AG04450 (cell line): ENCODE results near the gene TRIM28. TPM values are rescaled to one million over a fixed set of nuclear protein-coding genes. Genes with fewer than 3 reads are reported as not detected.
"Not testable (repeated sequence)": the region's sequence is repeated elsewhere in the genome, so short reads cannot be mapped to it uniquely, and the experiment has no call there.

Experiments
- CTCF ChIA-PET: fragments of 300-600, 350-600 bp; formaldehyde crosslinking; extraction: SDS; loops from one replicate; lab custom pipeline; 2022; ENCODE audit warnings: antibody characterized with exemption, inconsistent platforms; lab: Charles Lee
- POLR2A ChIA-PET: fragments of 350-600 bp; formaldehyde crosslinking; extraction: SDS; loops from one replicate; lab custom pipeline; 2021; ENCODE audit warnings: antibody characterized with exemption, inconsistent platforms; lab: Yijun Ruan, JAX
- DNase-seq: peaks from one replicate; pipeline ENCODE4 v3.0.0-alpha.2; 2011; ENCODE audit warnings: low read depth, low spot score
- H3K27ac ChIP-seq: one replicate; pipeline ENCODE4 v1.5.1; 2012; ENCODE audit warnings: low read depth, low read length, control low read depth
- H3K27me3 ChIP-seq: one replicate; pipeline ENCODE4 v1.6.0; 2012; ENCODE audit warnings: low read length; ENCODE audit not compliant: control insufficient read depth, insufficient read depth
- H3K4me3 ChIP-seq: 2 replicates; pipeline ENCODE4 v1.5.1; 2011; ENCODE audit warnings: mild to moderate bottlenecking, low read depth, low read length, control low read depth
- H3K9me3 ChIP-seq: 2 replicates; pipeline ENCODE4 v1.5.1; 2012; ENCODE audit warnings: low read length; ENCODE audit not compliant: control insufficient read depth, insufficient read depth
- polyA plus RNA-seq: library from polyadenylated mRNA; depleted of rRNA; stranded (reverse); fragments of >200 nt; gene quantifications from 2 replicates; pipeline ENCODE4 v1.2.3, GENCODE V29; 2011
- TF ChIP-seq, protein P1 (sequence below): IDR thresholded peaks from 2 replicates; pipeline ENCODE4 v1.5.1; 2011; ENCODE audit warnings: low read depth, low read length, control low read depth, inconsistent platforms

Gene TRIM28
- polyA plus RNA-seq, 1 experiment: 313 TPM

DNA sequence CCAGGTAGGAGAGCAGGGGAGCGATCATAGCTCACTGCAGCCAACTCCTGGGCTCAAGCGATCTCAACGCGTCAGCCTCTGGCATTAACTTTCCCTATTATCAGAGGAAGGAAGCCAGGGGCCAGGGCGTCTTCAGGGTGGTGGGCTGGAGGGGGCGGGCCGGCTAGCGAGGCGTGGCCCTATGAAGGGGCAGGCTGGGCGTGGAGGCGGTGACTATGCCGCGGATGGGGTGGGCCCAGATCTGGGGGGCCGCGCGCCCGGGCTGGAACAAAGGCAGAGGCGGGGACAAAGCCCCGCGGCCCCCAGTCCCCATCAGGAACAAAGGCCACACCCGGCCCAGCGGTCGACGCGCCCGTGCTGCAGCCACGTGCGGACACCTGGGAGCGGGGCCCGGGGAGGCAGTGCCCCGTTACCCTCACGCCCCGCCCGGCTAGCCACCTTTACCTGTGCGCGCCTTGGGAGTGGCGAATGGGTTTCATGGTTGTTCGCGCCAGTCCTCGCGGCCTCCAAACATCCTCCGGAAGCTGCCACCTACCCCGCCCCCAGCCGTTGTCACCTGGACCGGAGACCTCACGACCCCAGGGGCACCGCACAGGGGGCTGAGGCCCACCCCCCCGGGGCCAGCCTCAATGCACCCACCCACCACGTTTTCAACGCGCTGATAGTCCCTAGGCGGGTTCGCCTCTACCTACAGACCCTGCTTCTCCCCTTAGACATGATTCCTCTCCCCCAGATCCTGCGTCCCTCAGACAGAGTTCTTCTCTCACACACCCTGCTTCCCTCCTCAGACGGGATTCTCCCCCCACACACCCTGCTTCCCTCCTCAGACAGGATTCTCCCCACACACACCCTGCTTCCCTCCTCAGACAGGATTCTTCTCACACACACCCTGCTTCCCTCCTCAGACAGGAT is 5.4 kb upstream of the TRIM28 start:
- Histone ChIP-seq H3K4me3 (peak overlapping the region; percentile 31; the same call in 1 of the 2 replicates), H3K27ac (no peak overlapping the region), H3K27me3 (peaks cover 27% of the 10 kb centered on the region), H3K9me3 (no peaks in the 10 kb centered on the region; the same call in 1 of the 2 replicates)
- DNase-seq: no peak
- ChIA-PET CTCF (interaction anchor here (0.7 to 1.0 kb wide), 2 partner anchors 19 to 47 kb away, joined by 4 to 5 read pairs; partner anchors contain the start of gene ZBTB45), POLR2A (no interaction called here)
- TF ChIP-seq, protein P1, sequence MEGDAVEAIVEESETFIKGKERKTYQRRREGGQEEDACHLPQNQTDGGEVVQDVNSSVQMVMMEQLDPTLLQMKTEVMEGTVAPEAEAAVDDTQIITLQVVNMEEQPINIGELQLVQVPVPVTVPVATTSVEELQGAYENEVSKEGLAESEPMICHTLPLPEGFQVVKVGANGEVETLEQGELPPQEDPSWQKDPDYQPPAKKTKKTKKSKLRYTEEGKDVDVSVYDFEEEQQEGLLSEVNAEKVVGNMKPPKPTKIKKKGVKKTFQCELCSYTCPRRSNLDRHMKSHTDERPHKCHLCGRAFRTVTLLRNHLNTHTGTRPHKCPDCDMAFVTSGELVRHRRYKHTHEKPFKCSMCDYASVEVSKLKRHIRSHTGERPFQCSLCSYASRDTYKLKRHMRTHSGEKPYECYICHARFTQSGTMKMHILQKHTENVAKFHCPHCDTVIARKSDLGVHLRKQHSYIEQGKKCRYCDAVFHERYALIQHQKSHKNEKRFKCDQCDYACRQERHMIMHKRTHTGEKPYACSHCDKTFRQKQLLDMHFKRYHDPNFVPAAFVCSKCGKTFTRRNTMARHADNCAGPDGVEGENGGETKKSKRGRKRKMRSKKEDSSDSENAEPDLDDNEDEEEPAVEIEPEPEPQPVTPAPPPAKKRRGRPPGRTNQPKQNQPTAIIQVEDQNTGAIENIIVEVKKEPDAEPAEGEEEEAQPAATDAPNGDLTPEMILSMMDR: no peak

DNA sequence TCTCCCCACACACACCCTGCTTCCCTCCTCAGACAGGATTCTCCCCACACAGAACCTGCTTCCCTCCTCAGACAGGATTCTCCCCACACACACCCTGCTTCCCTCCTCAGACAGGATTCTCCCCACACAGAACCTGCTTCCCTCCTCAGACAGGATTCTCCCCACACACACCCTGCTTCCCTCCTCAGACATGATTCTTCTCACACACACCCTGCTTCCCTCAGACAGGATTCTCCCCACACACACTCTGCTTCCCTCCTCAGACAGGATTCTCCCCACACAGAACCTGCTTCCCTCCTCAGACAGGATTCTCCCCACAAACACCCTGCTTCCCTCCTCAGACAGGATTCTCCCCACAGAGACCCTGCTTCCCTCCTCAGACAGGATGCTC is 4.7 kb upstream of the TRIM28 start:
- H3K4me3 ChIP-seq, CTCF ChIA-PET, H3K9me3 ChIP-seq, H3K27ac ChIP-seq, DNase-seq, POLR2A ChIA-PET: not testable (repeated sequence)
- H3K27me3 ChIP-seq: peaks cover 25% of the 10 kb centered on the region

DNA sequence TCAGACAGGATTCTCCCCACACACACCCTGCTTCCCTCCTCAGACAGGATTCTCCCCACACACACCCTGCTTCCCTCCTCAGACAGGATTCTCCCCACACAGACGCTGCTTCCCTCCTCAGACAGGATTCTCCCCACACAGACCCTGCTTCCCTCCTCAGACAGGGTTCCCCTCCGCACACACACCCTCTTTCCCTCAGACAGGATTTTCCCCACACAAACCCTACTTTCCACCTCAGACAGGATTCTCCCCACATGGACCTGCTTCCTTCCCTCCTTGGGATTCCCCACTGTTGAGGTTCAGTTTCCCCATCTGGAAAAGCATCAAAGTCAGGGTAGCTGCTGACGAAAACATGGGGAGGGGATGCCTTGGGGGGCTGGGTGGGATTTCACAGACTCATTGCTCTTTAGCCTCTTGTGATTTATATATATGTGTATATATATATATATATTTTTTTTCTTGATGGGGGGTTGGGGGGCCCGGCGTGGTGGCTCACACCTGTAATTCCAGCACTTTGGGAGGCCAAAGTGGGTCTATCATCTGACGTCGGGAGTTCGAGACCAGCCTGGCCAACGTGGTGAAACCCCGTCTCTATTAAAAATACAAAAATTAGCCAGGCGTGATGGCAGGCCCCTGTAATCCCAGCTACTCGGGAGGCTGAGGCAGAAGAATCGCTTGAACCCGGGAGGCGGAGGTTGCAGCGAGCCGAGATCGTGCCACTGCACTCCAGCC is 1.1 kb upstream of the TRIM28 start:
- Histone ChIP-seq H3K4me3 (peak overlapping the region; percentile 38; the same call in 1 of the 2 replicates), H3K27ac (peak overlapping the region; percentile 97), H3K27me3 (peaks cover 18% of the 10 kb centered on the region)
- H3K9me3 ChIP-seq, DNase-seq: not testable (repeated sequence)
- CTCF ChIA-PET: interaction anchor here (1.1 to 1.4 kb wide), 3 partner anchors 23 to 38 kb away, joined by 3 to 5 read pairs (median 3); partner anchors contain the start of gene ZBTB45
- POLR2A ChIA-PET: interaction anchor here (1.0 to 3.2 kb wide), 4 partner anchors 11 to 91 kb away, joined by 4 to 54 read pairs (median 34); partner anchors contain the start of genes CHMP2A, UBE2M, ZBTB45 and ZNF324B

DNA sequence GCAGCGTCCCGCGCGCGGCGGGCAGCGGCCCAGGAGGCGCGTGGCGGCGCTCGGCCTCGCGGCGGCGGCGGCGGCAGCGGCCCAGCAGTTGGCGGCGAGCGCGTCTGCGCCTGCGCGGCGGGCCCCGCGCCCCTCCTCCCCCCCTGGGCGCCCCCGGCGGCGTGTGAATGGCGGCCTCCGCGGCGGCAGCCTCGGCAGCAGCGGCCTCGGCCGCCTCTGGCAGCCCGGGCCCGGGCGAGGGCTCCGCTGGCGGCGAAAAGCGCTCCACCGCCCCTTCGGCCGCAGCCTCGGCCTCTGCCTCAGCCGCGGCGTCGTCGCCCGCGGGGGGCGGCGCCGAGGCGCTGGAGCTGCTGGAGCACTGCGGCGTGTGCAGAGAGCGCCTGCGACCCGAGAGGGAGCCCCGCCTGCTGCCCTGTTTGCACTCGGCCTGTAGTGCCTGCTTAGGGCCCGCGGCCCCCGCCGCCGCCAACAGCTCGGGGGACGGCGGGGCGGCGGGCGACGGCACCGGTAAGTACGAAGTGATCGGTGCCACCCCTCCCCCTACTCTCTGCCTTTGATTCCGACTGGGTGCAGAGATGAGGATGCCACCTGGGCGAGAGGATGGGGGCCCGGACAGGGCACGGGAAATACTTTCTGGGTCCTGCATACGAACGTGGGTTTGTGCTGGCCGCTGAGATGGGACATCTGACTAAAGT is 874 bp downstream of the TRIM28 start:
- no peak for DNase-seq
- Histone ChIP-seq H3K27ac (no peak overlapping the region), H3K27me3 (peaks cover 4% of the 10 kb centered on the region), H3K9me3 (no peaks in the 10 kb centered on the region; the same call in 1 of the 2 replicates), H3K4me3 (peak overlapping the region; percentile 84)
- TF ChIP-seq, protein P1: no peak
- ChIA-PET CTCF (interaction anchor here (0.6 kb wide), 2 partner anchors 26 to 715 kb away, joined by 3 read pairs; partner anchors contain the start of gene ZNF587B), POLR2A (interaction anchor here (0.6 to 3.2 kb wide), 7 partner anchors 9 to 218 kb away, joined by 3 to 54 read pairs (median 10); partner anchors contain the start of genes CHMP2A, UBE2M, ZBTB45 and ZSCAN22)

DNA sequence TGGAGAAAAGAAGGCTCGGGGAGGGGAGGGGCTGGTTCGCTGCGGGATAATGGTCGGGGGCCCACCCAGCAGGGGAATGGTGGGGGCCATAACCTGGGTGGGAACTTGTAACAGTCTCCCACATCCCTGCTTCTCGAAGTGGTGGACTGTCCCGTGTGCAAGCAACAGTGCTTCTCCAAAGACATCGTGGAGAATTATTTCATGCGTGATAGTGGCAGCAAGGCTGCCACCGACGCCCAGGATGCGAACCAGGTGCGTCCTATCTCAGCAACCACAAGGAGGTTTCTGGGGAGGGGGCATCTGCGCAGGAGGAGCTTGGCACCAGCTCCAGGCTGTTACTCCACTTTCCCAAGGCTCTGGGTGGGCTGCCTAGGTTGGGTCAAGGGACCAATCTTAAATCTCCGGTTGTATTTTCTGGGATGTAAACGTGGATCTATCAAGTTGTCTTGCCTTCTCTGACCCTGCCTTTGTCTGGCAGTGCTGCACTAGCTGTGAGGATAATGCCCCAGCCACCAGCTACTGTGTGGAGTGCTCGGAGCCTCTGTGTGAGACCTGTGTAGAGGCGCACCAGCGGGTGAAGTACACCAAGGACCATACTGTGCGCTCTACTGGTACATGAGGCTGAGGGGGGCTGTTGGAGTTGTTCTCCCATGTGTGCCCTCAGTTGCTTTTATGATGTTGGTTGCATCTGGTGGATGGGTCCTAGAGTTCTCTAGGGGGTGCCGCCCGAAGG is 1.6 kb downstream of the TRIM28 start:
- ChIA-PET POLR2A (interaction anchor here (2.0 to 3.2 kb wide), 4 partner anchors 8 to 30 kb away, joined by 10 to 54 read pairs (median 34); partner anchors contain the start of genes CHMP2A, UBE2M and ZBTB45), CTCF (interaction anchor here (0.6 kb wide), 1 partner anchor 26 kb away, joined by 3 read pairs; no protein-coding TSS in a partner anchor)
- H3K27ac ChIP-seq: peak overlapping the region; percentile 11
- TF ChIP-seq, protein P1: no peak
- H3K27me3 ChIP-seq: peaks cover 2% of the 10 kb centered on the region
- H3K4me3 ChIP-seq: peak overlapping the region; percentile 84
- no peaks in the 10 kb centered on the region; the same call in 1 of the 2 replicates for H3K9me3 ChIP-seq
- no peak for DNase-seq
